Measurements from ENCODE around the gene RAD18. TPM values are rescaled to one million over a fixed set of nuclear protein-coding genes. Genes with fewer than 3 reads are reported as not detected.

Gene RAD18
- polyA plus RNA-seq, 1 donor from 2014 or later, result 4.7 TPM

DNA sequence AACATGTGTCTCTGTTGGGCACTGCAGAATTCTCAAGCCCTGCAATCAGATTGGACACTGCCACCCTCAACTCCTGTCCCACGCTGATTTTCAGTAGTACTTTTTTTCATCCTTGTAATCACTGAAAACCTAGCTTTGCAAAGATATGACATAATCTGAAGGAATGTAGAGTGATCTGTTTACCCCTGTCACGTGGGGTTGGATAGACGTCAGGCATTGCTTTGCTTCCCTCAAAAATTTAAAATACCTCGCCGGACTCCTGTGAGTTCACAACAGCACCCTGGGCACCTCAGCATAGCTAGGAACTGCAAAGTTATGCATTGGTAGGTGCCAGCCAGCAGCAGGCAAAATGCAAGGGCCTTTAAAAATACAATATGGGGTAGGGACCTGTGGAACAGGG is 122.7 kb downstream of the RAD18 start:
- Histone ChIP-seq H3K4me3 (ENCODE audit: low read length) (no peak overlapping the region), H3K9me3 (ENCODE audit: low read length) (no peaks in the 10 kb centered on the region), H3K79me2 (replicated peaks; ENCODE audit: insufficient read depth, low read length) (no peaks in the 10 kb centered on the region), H3F3A (ENCODE audit: insufficient read depth, low read length, poor library complexity, severe bottlenecking) (no peaks in the 10 kb centered on the region), H4K20me1 (ENCODE audit: insufficient read depth) (no peaks in the 10 kb centered on the region), H3K27me3 (ENCODE audit: insufficient read depth, low read depth, low read length) (no peaks in the 10 kb centered on the region), H2AFZ (ENCODE audit: low read depth, low read length) (no peak overlapping the region), H3K4me2 (ENCODE audit: low read length) (no peak overlapping the region), H3K9me2 (ENCODE audit: insufficient read depth, low read length) (no peaks in the 10 kb centered on the region), H3K27ac (ENCODE audit: low read length) (no peak overlapping the region), H3K36me3 (ENCODE audit: insufficient read depth, low read length) (no peaks in the 10 kb centered on the region), H3K9ac (ENCODE audit: low read length) (no peak overlapping the region)
- TF ChIP-seq RAD21 (conservative IDR thresholded peaks at IDR 0.05), result no peak
- TF ChIP-seq, protein P1, sequence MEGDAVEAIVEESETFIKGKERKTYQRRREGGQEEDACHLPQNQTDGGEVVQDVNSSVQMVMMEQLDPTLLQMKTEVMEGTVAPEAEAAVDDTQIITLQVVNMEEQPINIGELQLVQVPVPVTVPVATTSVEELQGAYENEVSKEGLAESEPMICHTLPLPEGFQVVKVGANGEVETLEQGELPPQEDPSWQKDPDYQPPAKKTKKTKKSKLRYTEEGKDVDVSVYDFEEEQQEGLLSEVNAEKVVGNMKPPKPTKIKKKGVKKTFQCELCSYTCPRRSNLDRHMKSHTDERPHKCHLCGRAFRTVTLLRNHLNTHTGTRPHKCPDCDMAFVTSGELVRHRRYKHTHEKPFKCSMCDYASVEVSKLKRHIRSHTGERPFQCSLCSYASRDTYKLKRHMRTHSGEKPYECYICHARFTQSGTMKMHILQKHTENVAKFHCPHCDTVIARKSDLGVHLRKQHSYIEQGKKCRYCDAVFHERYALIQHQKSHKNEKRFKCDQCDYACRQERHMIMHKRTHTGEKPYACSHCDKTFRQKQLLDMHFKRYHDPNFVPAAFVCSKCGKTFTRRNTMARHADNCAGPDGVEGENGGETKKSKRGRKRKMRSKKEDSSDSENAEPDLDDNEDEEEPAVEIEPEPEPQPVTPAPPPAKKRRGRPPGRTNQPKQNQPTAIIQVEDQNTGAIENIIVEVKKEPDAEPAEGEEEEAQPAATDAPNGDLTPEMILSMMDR (IDR thresholded peaks at IDR 0.05; ENCODE audit: poor library complexity, severe bottlenecking), result no peak
- TF ChIP-seq, protein P2, sequence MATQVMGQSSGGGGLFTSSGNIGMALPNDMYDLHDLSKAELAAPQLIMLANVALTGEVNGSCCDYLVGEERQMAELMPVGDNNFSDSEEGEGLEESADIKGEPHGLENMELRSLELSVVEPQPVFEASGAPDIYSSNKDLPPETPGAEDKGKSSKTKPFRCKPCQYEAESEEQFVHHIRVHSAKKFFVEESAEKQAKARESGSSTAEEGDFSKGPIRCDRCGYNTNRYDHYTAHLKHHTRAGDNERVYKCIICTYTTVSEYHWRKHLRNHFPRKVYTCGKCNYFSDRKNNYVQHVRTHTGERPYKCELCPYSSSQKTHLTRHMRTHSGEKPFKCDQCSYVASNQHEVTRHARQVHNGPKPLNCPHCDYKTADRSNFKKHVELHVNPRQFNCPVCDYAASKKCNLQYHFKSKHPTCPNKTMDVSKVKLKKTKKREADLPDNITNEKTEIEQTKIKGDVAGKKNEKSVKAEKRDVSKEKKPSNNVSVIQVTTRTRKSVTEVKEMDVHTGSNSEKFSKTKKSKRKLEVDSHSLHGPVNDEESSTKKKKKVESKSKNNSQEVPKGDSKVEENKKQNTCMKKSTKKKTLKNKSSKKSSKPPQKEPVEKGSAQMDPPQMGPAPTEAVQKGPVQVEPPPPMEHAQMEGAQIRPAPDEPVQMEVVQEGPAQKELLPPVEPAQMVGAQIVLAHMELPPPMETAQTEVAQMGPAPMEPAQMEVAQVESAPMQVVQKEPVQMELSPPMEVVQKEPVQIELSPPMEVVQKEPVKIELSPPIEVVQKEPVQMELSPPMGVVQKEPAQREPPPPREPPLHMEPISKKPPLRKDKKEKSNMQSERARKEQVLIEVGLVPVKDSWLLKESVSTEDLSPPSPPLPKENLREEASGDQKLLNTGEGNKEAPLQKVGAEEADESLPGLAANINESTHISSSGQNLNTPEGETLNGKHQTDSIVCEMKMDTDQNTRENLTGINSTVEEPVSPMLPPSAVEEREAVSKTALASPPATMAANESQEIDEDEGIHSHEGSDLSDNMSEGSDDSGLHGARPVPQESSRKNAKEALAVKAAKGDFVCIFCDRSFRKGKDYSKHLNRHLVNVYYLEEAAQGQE (IDR thresholded peaks at IDR 0.05; ENCODE audit: borderline replicate concordance), result no peak
- no peak for TF ChIP-seq EP300 (conservative IDR thresholded peaks at IDR 0.05; ENCODE audit: poor library complexity, severe bottlenecking)
- no peak for TF ChIP-seq MXI1 (conservative IDR thresholded peaks at IDR 0.05; ENCODE audit: poor library complexity, severe bottlenecking)
- no peak for TF ChIP-seq SMC3 (conservative IDR thresholded peaks at IDR 0.05; ENCODE audit: poor library complexity)
- no peak for TF ChIP-seq POLR2AphosphoS5 (IDR thresholded peaks at IDR 0.05)
- no peak for TF ChIP-seq TAF1 (IDR thresholded peaks at IDR 0.05; ENCODE audit: low read depth)
- TF ChIP-seq EZH2 (IDR thresholded peaks at IDR 0.05; ENCODE audit: borderline replicate concordance, insufficient read depth, low read length, poor library complexity, severe bottlenecking), result no peak

DNA sequence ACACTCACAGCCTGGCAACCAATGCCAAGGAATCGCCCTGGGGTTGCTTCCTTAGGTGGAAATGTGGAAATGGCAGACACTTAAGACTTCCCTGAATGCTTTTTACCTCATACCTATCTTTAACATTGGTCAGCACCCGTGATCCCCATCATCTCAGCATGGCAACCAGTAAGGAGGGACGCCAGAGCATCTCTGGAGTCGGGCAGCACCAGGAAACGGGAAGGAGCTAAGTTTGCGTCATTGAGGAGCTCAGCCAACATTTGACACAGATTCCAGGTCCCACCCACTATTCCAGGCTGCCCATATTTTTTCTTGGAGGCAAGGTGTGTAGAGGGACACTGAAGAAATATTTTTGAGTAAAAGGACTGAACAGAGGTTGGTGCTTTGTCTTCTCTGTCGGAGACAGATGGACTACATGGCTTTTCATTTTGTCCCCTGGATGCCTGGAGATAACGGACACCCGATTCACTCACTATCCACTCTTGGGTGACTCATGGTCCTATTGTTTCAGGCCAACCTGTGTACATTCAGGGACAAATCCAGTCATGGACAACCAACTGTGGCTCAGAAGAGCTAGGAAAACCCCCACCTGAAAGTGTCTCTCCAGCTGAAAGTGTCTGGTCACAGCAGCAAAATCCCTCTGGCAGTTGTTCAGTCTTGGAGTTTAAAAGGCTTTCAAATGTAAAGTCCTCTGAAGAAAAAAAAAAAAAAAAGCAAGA is 123.5 kb downstream of the RAD18 start:
- Histone ChIP-seq H3K27ac (ENCODE audit: low read length) (no peak overlapping the region), H3K9me2 (ENCODE audit: insufficient read depth, low read length) (no peaks in the 10 kb centered on the region), H2AFZ (ENCODE audit: low read depth, low read length) (no peak overlapping the region), H3K9ac (ENCODE audit: low read length) (no peak overlapping the region), H3K79me2 (replicated peaks; ENCODE audit: insufficient read depth, low read length) (no peaks in the 10 kb centered on the region), H3F3A (ENCODE audit: insufficient read depth, low read length, poor library complexity, severe bottlenecking) (no peaks in the 10 kb centered on the region), H3K36me3 (ENCODE audit: insufficient read depth, low read length) (no peaks in the 10 kb centered on the region), H3K4me3 (ENCODE audit: low read length) (no peak overlapping the region), H4K20me1 (ENCODE audit: insufficient read depth) (no peaks in the 10 kb centered on the region), H3K4me2 (ENCODE audit: low read length) (no peak overlapping the region), H3K27me3 (ENCODE audit: insufficient read depth, low read depth, low read length) (no peaks in the 10 kb centered on the region), H3K9me3 (ENCODE audit: low read length) (no peaks in the 10 kb centered on the region)
- TF ChIP-seq, protein P2 (IDR thresholded peaks at IDR 0.05; ENCODE audit: borderline replicate concordance), result no peak
- TF ChIP-seq MXI1 (conservative IDR thresholded peaks at IDR 0.05; ENCODE audit: poor library complexity, severe bottlenecking), result no peak
- TF ChIP-seq EP300 (conservative IDR thresholded peaks at IDR 0.05; ENCODE audit: poor library complexity, severe bottlenecking), result no peak
- TF ChIP-seq RAD21 (conservative IDR thresholded peaks at IDR 0.05), result no peak
- no peak for TF ChIP-seq SMC3 (conservative IDR thresholded peaks at IDR 0.05; ENCODE audit: poor library complexity)
- TF ChIP-seq, protein P1 (IDR thresholded peaks at IDR 0.05; ENCODE audit: poor library complexity, severe bottlenecking), result no peak
- TF ChIP-seq POLR2AphosphoS5 (IDR thresholded peaks at IDR 0.05), result no peak
- TF ChIP-seq EZH2 (IDR thresholded peaks at IDR 0.05; ENCODE audit: borderline replicate concordance, insufficient read depth, low read length, poor library complexity, severe bottlenecking), result no peak
- no peak for TF ChIP-seq TAF1 (IDR thresholded peaks at IDR 0.05; ENCODE audit: low read depth)
